NCI-H526 (cell line): ENCODE data around the gene MKLN1.
"Not testable (repeated sequence)": the region's sequence is repeated elsewhere in the genome, so short reads cannot be mapped to it uniquely, and the experiment has no call there.

Experiments used
- DNase-seq, 2 experiments: peaks; one replicate each; lab custom pipeline; 2025; lab: John Stamatoyannopoulos, UW

MKLN1 gene

GRCh38 chr7:131501422-131501821 lies 173.7 kb downstream of the MKLN1 start:
- DNase-seq, result no peak

GRCh38 chr7:131501930-131502685 lies 174.4 kb downstream of the MKLN1 start:
- no peak for DNase-seq

- no peak for DNase-seq
These were observed 175.3 kb downstream of the MKLN1 start for GRCh38 chr7:131502810-131503508.

- DNase-seq, result no peak
These were observed 176.0 kb downstream of the MKLN1 start for GRCh38 chr7:131503639-131504038.

- no peak for DNase-seq
These were observed 176.7 kb downstream of the MKLN1 start for GRCh38 chr7:131504157-131504899.

GRCh38 chr7:131505037-131505620 lies 177.5 kb downstream of the MKLN1 start:
- not testable (repeated sequence) for DNase-seq

GRCh38 chr7:131505636-131506557 lies 178.2 kb downstream of the MKLN1 start:
- no peak for DNase-seq

- peak in 1 of 2 experiments; percentile 20 for DNase-seq
These were observed 178.9 kb downstream of the MKLN1 start for GRCh38 chr7:131506597-131506996.

- peak; percentile 44 to 88 for DNase-seq
These were observed 180.1 kb downstream of the MKLN1 start for GRCh38 chr7:131507592-131508331.

- DNase-seq, result no peak
These were observed 181.2 kb downstream of the MKLN1 start for GRCh38 chr7:131508754-131509486.

GRCh38 chr7:131509781-131510180 lies 182.1 kb downstream of the MKLN1 start:
- DNase-seq, result no peak

- DNase-seq, result no peak
These were observed 183.4 kb downstream of the MKLN1 start for GRCh38 chr7:131511071-131511470.

GRCh38 chr7:131511774-131512535 lies 184.3 kb downstream of the MKLN1 start:
- DNase-seq, result no peak

GRCh38 chr7:131513245-131514061 lies 185.8 kb downstream of the MKLN1 start:
- DNase-seq, result peak; percentile 61 to 93

GRCh38 chr7:131515471-131515870 lies 187.8 kb downstream of the MKLN1 start:
- DNase-seq, result not testable (repeated sequence)

GRCh38 chr7:131517218-131517923 lies 189.7 kb downstream of the MKLN1 start:
- no peak for DNase-seq

GRCh38 chr7:131518626-131519025 lies 190.9 kb downstream of the MKLN1 start:
- no peak for DNase-seq
